ACC112 (cell line): ENCODE results near the gene B3GNT3.
A peak's percentile ranks its signal among the peaks of the same experiment; 100 is the strongest.

Experiments used
- H2AFZ ChIP-seq: fragments of 200-600 bp; sonication (generic); one replicate; pipeline ENCODE4 v1.6.0; 2017; ENCODE audit warnings: antibody characterized with exemption, low read length; ENCODE audit not compliant: unreplicated experiment
- H3K27ac ChIP-seq: fragments of 200-600 bp; sonication (generic); 2 replicates; pipeline ENCODE4 v1.5.1; 2014; ENCODE audit warnings: low read depth, mild to moderate bottlenecking, antibody characterized with exemption, low read length, moderate library complexity
- H3K27me3 ChIP-seq: fragments of 200-600 bp; sonication (generic); 2 replicates; pipeline ENCODE4 v1.6.1; 2014; ENCODE audit warnings: mild to moderate bottlenecking, antibody characterized with exemption, low read length, moderate library complexity, mixed read lengths; ENCODE audit not compliant: insufficient read depth
- H3K36me3 ChIP-seq: fragments of 200-600 bp; sonication (generic); 2 replicates; pipeline ENCODE4 v1.6.1; 2016; ENCODE audit warnings: mild to moderate bottlenecking, antibody characterized with exemption, low read length, moderate library complexity, mixed read lengths; ENCODE audit not compliant: insufficient read depth
- H3K4me1 ChIP-seq: fragments of 200-600 bp; sonication (generic); one replicate; pipeline ENCODE4 v1.6.1; 2016; ENCODE audit warnings: low read length, mixed read lengths; ENCODE audit not compliant: insufficient read depth, unreplicated experiment, control insufficient read depth
- H3K4me3 ChIP-seq: fragments of 200-600 bp; sonication (generic); 2 replicates; pipeline ENCODE4 v1.5.1; 2014; ENCODE audit warnings: mild to moderate bottlenecking, low read depth, low read length
- H3K79me2 ChIP-seq: fragments of 200-600 bp; sonication (generic); one replicate; pipeline ENCODE4 v1.6.0; 2016; ENCODE audit warnings: low read length; ENCODE audit not compliant: control insufficient read depth, unreplicated experiment, insufficient read depth

B3GNT3 gene

DNA sequence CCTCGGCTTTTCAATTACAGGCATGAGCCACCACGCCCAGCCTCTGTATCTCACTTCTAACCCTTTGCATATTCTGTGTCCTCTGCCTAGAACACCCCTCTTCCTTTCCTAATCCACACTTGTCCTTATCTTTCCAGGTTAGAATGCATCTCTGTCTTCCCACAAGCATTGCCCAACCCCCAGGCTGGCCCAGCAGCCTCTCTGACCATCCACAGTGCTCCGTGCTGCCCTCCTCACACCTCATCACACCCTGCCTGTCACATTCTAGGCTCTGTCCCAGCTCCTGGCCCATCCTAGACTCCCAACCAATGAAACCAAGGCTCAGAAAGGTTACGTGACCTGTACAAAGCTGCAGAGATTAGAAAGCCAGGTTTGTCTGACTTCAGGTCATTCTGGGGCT is 41.6 kb downstream of the B3GNT3 start:
- no peak overlapping the region for H2AFZ ChIP-seq
- no peak overlapping the region for H3K4me3 ChIP-seq
- no peaks in the 10 kb centered on the region for H3K79me2 ChIP-seq
- H3K4me1 ChIP-seq: no peaks in the 10 kb centered on the region
- H3K36me3 ChIP-seq: no peaks in the 10 kb centered on the region
- no peak overlapping the region for H3K27ac ChIP-seq
- no peaks in the 10 kb centered on the region for H3K27me3 ChIP-seq

DNA sequence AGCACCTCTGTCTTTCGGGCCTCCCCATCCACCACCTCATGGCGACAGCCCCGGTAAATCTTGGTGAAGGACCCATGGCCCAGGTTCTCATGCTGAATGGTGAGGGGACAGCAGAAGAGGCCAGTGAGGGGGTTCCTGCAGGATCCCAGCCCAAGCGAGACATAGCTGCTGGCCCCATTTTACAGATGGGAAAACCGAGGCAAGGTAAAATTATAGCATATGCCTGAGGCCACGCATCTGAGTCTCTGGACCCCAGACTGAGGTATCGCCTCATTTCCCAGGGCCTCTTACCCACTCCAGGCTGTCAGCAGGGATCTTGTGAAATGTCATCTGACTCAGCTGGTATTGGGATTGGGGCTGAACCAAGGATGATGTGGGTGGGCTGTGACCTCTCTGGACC is 43.0 kb downstream of the B3GNT3 start:
- Histone ChIP-seq H3K27ac (no peak overlapping the region), H2AFZ (no peak overlapping the region), H3K4me3 (no peak overlapping the region), H3K36me3 (no peaks in the 10 kb centered on the region), H3K4me1 (no peaks in the 10 kb centered on the region), H3K27me3 (no peaks in the 10 kb centered on the region), H3K79me2 (no peaks in the 10 kb centered on the region)

DNA sequence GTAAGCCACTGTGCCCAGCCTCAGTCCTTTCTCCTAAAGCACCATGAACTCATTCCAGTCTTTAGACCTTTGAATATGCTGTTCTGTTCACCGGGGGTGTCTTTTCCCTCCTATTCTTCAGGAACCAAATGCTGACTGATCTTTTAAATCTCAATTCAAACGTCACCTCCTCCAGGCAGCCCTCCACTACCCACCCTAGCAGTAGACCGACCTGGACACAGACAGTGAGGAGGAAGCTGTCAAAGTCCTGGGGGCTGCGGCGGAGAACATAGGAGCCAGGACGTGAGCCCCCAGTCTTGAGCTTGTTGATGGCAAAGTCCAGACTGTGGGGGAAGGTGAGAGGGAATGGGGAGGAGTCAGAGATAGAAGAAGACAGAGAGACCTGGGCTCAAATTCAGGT is 45.1 kb downstream of the B3GNT3 start:
- H2AFZ ChIP-seq: no peak overlapping the region
- no peaks in the 10 kb centered on the region for H3K36me3 ChIP-seq
- no peak overlapping the region for H3K27ac ChIP-seq
- H3K27me3 ChIP-seq: no peaks in the 10 kb centered on the region
- no peak overlapping the region for H3K4me3 ChIP-seq
- peaks cover 3% of the 10 kb centered on the region for H3K79me2 ChIP-seq
- no peaks in the 10 kb centered on the region for H3K4me1 ChIP-seq

DNA sequence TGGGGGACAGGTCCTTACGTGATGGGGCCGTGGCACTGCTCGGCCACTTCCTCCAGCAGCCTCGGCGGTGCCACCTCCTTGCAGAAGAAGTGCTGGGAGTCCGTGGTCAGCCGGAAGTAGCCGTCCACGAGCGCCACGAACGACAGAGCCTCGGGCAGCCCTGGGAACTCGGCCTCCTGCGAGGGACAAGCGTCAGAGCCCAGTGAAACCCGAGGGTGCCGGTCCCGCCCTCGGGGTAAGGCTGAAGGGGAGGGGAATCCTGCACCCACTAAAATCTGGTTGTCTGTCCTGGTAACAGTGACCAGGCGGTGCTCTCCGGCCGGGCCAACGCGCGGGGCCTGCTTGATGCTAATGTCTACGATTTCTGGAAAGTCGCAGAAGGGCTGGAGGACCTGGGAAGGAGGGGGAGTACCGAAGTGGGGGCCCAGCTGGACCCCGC is 46.5 kb downstream of the B3GNT3 start:
- Histone ChIP-seq H3K4me1 (no peaks in the 10 kb centered on the region), H3K4me3 (no peak overlapping the region), H2AFZ (no peak overlapping the region), H3K27me3 (no peaks in the 10 kb centered on the region), H3K79me2 (peaks cover 3% of the 10 kb centered on the region), H3K36me3 (no peaks in the 10 kb centered on the region), H3K27ac (no peak overlapping the region)

DNA sequence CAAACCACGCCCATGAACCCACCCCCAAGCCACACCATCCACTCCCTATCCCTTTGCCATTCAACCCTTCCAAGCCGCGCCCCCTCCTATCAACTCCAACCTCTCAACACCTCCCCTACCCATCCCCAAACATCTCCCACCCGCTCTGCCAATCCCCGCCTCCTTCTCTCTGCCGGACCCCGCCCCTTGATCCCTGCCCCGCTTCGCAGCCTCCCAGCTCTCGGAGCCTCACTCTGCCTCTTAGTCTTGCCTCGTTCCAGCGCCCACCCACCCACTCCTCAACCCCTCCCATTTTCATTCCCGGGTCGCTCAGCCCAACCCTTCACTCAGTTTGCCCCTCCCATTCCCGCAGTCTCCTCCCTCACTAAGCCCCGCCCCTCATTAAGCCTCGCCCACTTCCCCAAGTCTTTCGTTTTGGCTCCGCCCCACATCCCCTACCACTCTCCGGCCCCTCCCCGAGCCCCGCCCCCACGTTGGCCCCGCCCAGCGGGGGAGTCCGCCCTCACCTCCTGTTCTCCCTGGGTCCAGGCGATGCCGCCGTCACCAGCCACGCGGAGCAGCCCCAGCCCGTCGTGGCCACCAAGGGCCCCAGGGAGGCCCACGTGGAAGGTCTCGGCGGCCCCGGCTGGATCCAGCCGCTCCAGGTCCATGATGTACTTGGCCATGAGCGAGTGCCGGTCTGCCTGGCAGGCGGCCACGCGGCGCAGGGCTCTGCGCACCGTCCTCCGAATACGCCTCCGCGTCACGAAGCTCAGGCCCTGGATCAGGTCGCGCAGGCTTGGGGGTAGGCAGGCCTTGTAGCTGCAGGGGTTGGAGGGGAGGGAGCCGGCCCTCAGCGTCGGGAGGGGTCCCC is 47.1 kb downstream of the B3GNT3 start:
- no peaks in the 10 kb centered on the region for H3K36me3 ChIP-seq
- no peak overlapping the region for H3K27ac ChIP-seq
- no peaks in the 10 kb centered on the region for H3K27me3 ChIP-seq
- H3K4me1 ChIP-seq: no peaks in the 10 kb centered on the region
- H2AFZ ChIP-seq: peak overlapping the region; percentile 50
- peak overlapping the region; percentile 79 for H3K4me3 ChIP-seq
- peaks cover 3% of the 10 kb centered on the region for H3K79me2 ChIP-seq

DNA sequence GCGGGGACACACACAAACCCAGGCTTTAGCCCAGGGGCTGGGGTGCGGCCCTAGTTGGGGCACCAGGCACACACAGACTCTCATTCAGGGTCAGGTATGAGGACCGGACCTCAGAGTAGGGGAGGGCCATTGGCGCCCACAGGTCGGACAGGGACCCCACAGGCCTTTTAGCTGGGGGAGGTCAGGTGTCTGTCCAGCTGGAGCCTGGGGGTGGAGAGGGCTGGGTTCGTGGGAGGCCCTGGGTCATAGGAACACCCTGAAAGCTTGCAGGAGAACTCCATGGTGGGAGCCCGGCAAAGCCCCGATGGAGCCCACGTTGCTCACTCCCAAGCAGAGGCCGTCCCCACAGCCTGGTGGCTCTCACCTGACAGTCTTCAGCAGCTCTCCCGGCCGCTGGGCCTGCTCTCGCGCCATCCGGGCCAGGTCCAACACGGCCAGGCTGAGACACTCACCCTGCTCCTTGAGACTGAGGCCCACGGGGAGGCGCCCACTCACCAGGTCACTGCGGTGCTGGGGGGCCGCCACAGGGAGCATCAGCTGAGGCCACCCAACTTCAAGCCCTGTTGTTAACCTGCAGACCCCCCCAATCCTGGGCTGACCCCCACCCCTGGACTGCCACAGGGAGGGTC is 47.8 kb downstream of the B3GNT3 start:
- Histone ChIP-seq H3K4me3 (peak overlapping the region; percentile 79), H2AFZ (peak overlapping the region; percentile 50), H3K27ac (no peak overlapping the region)

DNA sequence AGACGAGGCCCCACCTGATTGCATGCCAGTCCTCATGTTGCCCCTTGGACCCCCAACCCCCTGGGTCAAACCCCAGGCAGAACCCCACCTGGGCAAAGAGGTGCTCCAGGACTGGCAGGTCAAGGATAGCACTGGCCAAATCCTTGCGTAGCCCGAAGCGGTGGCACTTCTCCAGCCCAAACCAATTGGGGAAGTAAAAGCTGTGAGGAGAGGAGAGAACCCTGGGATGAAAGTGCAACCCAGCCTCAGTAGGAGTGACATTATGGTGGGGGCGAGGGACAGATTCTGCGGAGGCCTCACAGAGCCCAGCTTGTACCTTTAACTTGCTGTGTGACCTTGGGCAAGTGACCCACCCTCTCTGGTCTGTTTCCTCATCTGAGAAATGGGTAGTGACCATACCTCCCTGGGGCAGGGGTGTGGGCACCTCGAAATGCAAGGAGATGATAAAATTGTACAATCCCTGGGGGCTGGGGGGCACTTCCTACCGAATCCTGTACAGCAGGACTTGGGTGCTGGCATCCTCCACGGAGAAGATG is 48.4 kb downstream of the B3GNT3 start:
- H3K27me3 ChIP-seq: no peaks in the 10 kb centered on the region
- peaks cover 3% of the 10 kb centered on the region for H3K79me2 ChIP-seq
- H3K4me3 ChIP-seq: no peak overlapping the region; the same call in 1 of the 2 replicates
- no peaks in the 10 kb centered on the region for H3K4me1 ChIP-seq
- no peaks in the 10 kb centered on the region for H3K36me3 ChIP-seq
- no peak overlapping the region for H2AFZ ChIP-seq
- H3K27ac ChIP-seq: no peak overlapping the region

More for the DNA sequence above, 47.8 kb downstream of the B3GNT3 start:
- Histone ChIP-seq H3K79me2 (peaks cover 3% of the 10 kb centered on the region), H3K27me3 (no peaks in the 10 kb centered on the region), H3K4me1 (no peaks in the 10 kb centered on the region), H3K36me3 (no peaks in the 10 kb centered on the region)

DNA sequence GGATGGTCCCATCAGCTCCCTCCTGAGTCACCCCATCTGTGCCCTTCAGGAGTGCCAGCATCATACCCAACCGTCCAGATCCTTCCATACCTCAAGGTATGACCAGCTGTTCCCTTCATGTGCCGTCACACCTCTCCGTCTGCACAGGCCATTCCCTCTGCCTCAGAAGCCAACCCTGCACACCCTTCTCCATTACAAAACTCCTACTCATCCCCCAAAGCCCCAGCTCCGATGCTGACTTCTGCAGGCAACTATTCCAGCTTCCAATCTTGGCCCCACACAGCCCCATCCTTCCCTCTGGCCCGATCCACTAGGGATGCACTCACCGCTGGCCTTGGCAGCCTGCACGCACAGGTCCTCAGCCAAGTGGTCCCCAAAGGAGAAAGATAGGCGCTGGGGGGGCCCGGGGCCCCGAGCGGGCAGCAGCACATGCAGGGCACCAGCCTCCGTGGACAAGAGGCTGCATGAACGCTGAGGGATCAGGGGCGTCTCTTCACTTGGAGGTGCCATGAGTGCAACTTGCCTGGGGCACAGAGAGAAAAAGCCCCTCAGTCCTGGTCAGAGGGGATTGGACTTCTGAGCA is 49.1 kb downstream of the B3GNT3 start:
- Histone ChIP-seq H3K36me3 (no peaks in the 10 kb centered on the region), H2AFZ (no peak overlapping the region), H3K27ac (no peak overlapping the region), H3K4me1 (no peaks in the 10 kb centered on the region), H3K27me3 (no peaks in the 10 kb centered on the region), H3K4me3 (no peak overlapping the region), H3K79me2 (peaks cover 3% of the 10 kb centered on the region)

DNA sequence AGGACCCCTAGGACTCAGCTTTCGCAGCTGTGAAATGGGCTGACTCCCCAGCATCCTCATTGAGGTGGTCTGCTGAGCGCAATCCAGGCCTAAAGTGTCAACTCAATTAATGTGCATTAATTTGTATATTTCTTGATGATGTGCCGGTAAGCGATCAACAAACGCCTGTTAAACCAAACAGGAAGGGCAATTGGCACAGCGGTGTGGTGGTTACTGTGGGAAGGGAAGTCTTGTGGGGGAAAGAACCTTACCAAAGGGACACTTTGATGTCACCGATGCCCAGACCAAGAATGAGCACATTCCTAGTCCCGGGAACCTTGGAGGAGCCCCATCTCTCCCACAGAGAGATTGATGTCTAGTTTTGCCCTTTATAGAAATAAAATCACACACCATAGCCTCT is 51.2 kb downstream of the B3GNT3 start:
- H3K4me1 ChIP-seq: peaks cover 6% of the 10 kb centered on the region
- H3K27me3 ChIP-seq: no peaks in the 10 kb centered on the region
- no peak overlapping the region for H2AFZ ChIP-seq
- no peak overlapping the region for H3K4me3 ChIP-seq
- no peak overlapping the region for H3K27ac ChIP-seq
- no peaks in the 10 kb centered on the region for H3K36me3 ChIP-seq
- H3K79me2 ChIP-seq: peaks cover 3% of the 10 kb centered on the region

DNA sequence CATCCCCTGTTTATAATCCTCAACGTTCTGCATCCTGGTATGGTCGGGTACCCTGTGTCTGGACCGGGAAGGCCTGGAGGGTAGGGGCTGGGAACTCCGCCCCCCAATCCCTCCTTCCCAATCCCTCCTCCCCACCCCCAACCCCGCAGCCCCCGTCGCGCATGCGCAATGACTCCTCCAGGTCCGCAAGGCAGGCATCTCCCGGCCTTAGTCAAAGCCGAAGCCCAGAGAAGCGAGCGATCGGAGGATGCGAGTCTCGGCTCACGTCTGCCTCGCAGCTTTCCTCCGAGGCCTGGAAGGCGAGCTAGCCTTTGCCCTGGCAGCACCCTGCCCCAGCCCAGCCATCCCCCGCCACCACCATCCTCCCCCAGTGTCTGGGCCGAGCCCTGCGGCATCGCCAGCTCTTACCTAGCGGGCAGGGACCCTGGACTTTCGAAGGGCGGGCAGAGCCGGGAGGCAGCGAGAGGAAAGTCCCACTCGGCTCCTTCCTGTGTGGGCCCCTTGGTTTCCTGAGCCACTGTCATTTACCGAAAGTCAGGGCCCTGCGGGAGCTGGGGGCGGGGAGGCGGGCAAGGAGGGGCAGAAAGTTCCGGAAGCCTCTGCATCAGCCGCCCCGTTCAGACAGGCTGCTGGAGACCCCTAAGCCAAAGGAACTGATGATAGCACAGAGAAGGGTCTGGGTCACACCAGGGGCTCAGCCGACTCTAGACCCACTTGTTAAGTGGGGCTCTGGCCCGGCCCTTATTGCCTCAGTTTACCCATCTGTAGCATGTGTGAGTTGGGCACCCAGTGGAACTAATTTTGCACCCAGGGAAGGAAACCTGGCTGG is 52.8 kb downstream of the B3GNT3 start, which contains the start of gene JAK3:
TSS of gene JAK3 (minus strand) at position 445 of the 829 bp plus-strand sequence. CDS start 3,565 bp downstream, outside the sequence.
- Histone ChIP-seq H3K4me3 (peak within 1 kb of the TSS; percentile 75), H2AFZ (peak within 1 kb of the TSS; percentile 2), H3K36me3 (no peaks in the 10 kb centered on the region), H3K27ac (peak within 1 kb of the TSS; percentile 70), H3K79me2 (peaks cover 3% of the 10 kb centered on the region), H3K4me1 (peaks cover 6% of the 10 kb centered on the region), H3K27me3 (no peaks in the 10 kb centered on the region)
